C4-2B (cell line): ENCODE measurements around the gene THAP6.

Experiments used
- H3K27ac ChIP-seq: fragments of 450-650 bp; 2 replicates; pipeline ENCODE4 v1.5.1; 2017
- ZFX ChIP-seq: fragments of 450-650 bp; IDR thresholded peaks from 2 replicates; pipeline ENCODE4 v1.6.1; 2017
- TF ChIP-seq, protein P1 (sequence below): fragments of 450-650 bp; conservative IDR thresholded peaks from 2 replicates; pipeline ENCODE4 v1.5.1; 2017; ENCODE audit warnings: mild to moderate bottlenecking

The THAP6 gene

DNA sequence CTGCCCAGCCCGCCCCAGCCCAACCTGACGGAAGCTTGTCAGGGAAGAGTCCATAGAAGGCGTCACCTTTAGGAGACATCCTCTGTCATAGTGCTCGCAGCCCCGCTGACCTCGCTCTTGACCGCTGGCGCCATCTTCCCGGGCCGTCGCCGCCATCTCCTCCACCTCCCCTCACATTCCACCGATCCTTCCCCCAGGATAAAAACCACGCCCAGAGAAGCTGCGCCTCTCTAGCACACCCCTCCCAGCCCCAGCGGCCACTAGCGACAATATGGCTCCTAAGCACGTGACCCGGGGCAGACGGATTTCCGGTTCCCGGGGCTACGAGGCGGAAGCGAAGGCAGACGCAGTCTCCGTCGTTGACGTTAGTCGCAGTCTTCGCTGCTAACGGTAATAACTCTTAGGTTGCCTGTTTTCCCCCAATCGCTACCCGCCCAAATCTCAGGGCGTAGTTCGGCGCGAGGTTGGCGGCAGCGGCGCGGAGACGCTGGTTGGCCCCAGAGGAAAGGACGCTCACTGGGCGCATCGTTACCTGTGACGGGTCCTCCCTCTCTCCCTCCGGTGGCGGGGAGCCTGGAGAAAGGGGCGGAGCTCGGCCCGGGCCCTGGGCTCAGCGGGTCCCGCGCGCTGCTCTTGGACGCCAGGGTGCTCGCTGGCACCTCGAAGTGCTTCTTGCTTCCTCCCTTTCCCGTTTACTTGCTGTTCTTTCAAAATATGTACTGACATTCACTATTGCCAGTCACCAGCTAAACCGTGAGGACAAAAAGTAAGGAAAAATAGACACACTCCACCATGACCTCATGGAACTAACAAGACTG lies at the start of gene THAP6, which contains the start of gene RCHY1:
THAP6 (plus strand) TSS at position 343 of the 818 bp plus-strand sequence. CDS start 980 bp downstream, outside the sequence.
RCHY1 (minus strand) TSS at position 273 of the 818 bp plus-strand sequence; CDS start at position 156, 117 bp downstream.
- TF ChIP-seq ZFX = no peak
- TF ChIP-seq, protein P1, sequence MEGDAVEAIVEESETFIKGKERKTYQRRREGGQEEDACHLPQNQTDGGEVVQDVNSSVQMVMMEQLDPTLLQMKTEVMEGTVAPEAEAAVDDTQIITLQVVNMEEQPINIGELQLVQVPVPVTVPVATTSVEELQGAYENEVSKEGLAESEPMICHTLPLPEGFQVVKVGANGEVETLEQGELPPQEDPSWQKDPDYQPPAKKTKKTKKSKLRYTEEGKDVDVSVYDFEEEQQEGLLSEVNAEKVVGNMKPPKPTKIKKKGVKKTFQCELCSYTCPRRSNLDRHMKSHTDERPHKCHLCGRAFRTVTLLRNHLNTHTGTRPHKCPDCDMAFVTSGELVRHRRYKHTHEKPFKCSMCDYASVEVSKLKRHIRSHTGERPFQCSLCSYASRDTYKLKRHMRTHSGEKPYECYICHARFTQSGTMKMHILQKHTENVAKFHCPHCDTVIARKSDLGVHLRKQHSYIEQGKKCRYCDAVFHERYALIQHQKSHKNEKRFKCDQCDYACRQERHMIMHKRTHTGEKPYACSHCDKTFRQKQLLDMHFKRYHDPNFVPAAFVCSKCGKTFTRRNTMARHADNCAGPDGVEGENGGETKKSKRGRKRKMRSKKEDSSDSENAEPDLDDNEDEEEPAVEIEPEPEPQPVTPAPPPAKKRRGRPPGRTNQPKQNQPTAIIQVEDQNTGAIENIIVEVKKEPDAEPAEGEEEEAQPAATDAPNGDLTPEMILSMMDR = no peak
- H3K27ac ChIP-seq = peak within 1 kb of the TSS; percentile 78

- TF ChIP-seq, protein P1 = no peak
- TF ChIP-seq ZFX = no peak
Observed at GRCh38 chr4:75469896-75470295, 44.4 kb upstream of the THAP6 start.

GRCh38 chr4:75470738-75471137 lies 43.5 kb upstream of the THAP6 start:
- no peak overlapping the region for H3K27ac ChIP-seq
- no peak for TF ChIP-seq ZFX
- TF ChIP-seq, protein P1 = no peak

More at GRCh38 chr4:75469896-75470295, 44.4 kb upstream of the THAP6 start:
- H3K27ac ChIP-seq = no peak overlapping the region

DNA sequence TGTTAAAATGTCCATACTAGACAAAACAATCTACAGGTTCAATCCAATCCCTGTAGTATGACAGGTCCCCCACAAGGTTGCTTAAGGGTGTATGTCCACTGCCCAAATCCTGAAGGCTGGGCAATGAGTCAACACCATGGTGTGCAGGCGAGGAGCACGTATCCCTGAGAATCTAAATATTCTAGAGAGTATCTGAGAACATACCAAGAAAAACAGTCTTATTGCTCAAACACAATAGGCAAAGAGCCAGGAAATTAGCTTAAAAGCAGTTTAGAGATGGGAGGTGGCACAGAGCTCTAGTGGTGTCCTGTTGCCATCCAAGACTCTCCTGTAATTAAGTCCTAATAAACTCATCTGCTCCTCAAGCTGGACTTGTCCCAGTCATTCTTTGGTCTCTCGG lies 37.1 kb upstream of the THAP6 start:
- no peak for TF ChIP-seq ZFX
- TF ChIP-seq, protein P1 = no peak
- no peak overlapping the region for H3K27ac ChIP-seq

DNA sequence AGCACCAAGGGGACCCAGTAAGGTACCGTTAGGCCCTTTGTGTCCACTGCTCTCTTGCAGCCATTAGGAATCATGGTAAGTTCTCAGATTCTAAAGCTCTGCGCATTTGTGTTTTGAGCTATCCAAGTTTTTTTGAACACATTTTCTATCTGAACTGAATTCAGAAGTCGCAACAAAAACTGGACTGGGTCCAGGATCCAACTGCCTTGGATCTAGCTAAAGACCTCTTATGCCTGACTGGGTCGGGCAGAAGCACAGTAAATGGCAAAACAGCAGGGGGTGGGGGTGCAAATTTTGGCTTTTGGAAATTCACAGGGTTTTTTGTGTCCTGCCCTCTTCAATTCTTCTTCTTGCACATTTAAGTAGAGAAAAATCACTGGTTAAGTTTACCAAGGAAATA lies 30.1 kb upstream of the THAP6 start:
- no peak overlapping the region for H3K27ac ChIP-seq

DNA sequence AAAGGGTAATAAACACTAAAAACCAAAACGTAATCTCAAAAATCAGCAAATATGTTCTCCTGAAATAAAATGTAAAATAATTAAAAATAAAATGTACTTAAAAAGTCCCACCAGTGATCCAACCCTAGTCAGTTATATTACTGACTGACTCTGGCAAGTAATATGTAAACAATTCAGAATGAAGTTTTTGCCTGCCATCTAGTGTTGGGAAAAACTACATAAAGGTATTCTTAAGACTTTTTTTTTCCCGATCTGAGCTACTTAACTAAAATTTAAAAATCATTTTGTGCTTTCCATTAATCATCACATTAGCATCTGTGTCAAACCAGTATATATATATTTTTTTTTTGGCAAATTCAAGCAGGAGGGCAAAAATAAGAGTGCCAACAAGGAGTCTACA lies 24.1 kb upstream of the THAP6 start:
- TF ChIP-seq, protein P1 = peak; percentile 42
- TF ChIP-seq ZFX = no peak
- H3K27ac ChIP-seq = no peak overlapping the region

More for the DNA sequence above, 30.1 kb upstream of the THAP6 start:
- TF ChIP-seq, protein P1 = no peak
- TF ChIP-seq ZFX = no peak

GRCh38 chr4:75494563-75494962 lies 19.7 kb upstream of the THAP6 start:
- H3K27ac ChIP-seq = no peak overlapping the region
- TF ChIP-seq, protein P1 = no peak
- no peak for TF ChIP-seq ZFX
